Measurements from ENCODE around the gene MTHFD1L.

The MTHFD1L gene

DNA sequence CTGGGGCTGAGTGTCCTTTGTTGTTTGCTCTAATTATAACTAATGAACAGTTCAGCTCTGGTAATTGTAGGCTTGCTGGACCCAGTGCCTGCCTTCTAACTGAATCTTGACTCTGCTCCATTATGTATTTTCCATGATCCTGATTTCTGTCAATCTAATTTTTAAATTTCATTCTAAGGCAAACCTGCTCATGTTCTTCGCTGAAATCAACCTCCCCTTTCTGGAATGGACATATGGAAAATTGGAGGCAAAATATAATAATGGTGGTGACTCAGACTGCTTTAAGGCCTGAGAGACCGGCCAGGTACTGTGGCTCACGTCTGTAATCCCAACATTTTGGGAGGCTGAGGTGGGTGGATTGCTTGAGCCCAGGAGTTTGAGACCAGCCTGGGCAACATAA lies 191.6 kb downstream of the MTHFD1L start:
- ATAC-seq: no peak
- TF ChIP-seq ZFP3 (CRISPR knock-in tag; IDR thresholded peaks at IDR 0.05) (no peak), BACH2 (CRISPR knock-in tag; IDR thresholded peaks at IDR 0.05; ENCODE audit: borderline replicate concordance) (no peak), ZNF8 (CRISPR knock-in tag; IDR thresholded peaks at IDR 0.05) (no peak), PPARA (CRISPR knock-in tag; IDR thresholded peaks at IDR 0.05; ENCODE audit: borderline replicate concordance) (no peak), ARNTL (CRISPR knock-in tag; IDR thresholded peaks at IDR 0.05; ENCODE audit: borderline replicate concordance, low read depth) (no peak)
- TF ChIP-seq, protein P1, sequence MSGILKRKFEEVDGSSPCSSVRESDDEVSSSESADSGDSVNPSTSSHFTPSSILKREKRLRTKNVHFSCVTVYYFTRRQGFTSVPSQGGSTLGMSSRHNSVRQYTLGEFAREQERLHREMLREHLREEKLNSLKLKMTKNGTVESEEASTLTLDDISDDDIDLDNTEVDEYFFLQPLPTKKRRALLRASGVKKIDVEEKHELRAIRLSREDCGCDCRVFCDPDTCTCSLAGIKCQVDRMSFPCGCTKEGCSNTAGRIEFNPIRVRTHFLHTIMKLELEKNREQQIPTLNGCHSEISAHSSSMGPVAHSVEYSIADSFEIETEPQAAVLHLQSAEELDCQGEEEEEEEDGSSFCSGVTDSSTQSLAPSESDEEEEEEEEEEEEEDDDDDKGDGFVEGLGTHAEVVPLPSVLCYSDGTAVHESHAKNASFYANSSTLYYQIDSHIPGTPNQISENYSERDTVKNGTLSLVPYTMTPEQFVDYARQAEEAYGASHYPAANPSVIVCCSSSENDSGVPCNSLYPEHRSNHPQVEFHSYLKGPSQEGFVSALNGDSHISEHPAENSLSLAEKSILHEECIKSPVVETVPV (CRISPR knock-in tag; IDR thresholded peaks at IDR 0.05): no peak

DNA sequence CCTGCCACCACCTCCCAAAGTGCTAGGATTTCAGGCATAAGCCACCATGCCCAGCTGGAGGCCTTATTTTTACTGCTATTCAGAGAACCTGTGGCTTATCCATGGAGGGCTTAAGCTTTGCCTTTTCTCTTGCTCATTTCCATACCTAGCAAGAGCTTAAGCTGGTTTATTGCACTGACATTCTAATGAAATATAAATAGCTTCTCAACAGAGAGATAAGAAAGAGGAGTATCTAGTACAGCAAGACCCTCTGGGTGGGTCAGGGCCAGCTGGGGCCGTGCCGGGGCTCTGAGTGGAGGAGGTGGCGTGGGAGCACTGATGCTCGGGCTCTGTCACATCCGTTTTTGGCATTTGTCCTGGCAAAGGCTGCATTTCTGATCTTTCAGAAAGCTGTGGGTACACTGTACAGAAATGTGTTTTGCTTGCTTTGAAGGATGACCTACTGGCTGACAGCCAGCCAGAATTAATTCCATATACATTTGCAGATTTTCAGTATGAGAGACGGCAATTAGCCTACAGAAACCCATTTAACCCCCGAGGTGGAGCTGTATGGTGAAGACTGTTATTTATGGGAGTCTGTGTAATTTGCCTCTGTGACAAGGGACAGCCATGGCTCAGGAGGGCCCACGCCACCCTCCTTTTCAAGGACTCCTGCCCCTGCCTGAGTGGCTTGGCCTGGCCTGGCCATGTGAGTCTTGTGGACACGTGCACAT lies 192.7 kb downstream of the MTHFD1L start:
- TF ChIP-seq, protein P2, sequence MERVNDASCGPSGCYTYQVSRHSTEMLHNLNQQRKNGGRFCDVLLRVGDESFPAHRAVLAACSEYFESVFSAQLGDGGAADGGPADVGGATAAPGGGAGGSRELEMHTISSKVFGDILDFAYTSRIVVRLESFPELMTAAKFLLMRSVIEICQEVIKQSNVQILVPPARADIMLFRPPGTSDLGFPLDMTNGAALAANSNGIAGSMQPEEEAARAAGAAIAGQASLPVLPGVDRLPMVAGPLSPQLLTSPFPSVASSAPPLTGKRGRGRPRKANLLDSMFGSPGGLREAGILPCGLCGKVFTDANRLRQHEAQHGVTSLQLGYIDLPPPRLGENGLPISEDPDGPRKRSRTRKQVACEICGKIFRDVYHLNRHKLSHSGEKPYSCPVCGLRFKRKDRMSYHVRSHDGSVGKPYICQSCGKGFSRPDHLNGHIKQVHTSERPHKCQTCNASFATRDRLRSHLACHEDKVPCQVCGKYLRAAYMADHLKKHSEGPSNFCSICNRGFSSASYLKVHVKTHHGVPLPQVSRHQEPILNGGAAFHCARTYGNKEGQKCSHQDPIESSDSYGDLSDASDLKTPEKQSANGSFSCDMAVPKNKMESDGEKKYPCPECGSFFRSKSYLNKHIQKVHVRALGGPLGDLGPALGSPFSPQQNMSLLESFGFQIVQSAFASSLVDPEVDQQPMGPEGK (CRISPR knock-in tag; IDR thresholded peaks at IDR 0.05; ENCODE audit: borderline replicate concordance): no peak
- TF ChIP-seq TOX (CRISPR knock-in tag; IDR thresholded peaks at IDR 0.05; ENCODE audit: borderline replicate concordance) (no peak), GLIS3 (CRISPR knock-in tag; IDR thresholded peaks at IDR 0.05) (no peak), OSR1 (CRISPR knock-in tag; IDR thresholded peaks at IDR 0.05) (no peak), BACH2 (CRISPR knock-in tag; IDR thresholded peaks at IDR 0.05; ENCODE audit: borderline replicate concordance) (no peak), PPARA (CRISPR knock-in tag; IDR thresholded peaks at IDR 0.05; ENCODE audit: borderline replicate concordance) (no peak), SNAI2 (CRISPR knock-in tag; IDR thresholded peaks at IDR 0.05) (peak; percentile 56; the same call in 1 of the 2 replicates), ZNF565 (CRISPR knock-in tag; conservative IDR thresholded peaks at IDR 0.05; ENCODE audit: low read depth) (no peak), ZC3H10 (CRISPR knock-in tag; IDR thresholded peaks at IDR 0.05) (no peak), RARB (CRISPR knock-in tag; IDR thresholded peaks at IDR 0.05) (no peak), ISL1 (CRISPR knock-in tag; IDR thresholded peaks at IDR 0.05) (peak; percentile 19; the same call in 1 of the 2 replicates), TCF4 (CRISPR knock-in tag; IDR thresholded peaks at IDR 0.05; ENCODE audit: borderline replicate concordance) (peak; percentile 27; the same call in 1 of the 2 replicates), ZNF70 (CRISPR knock-in tag; IDR thresholded peaks at IDR 0.05) (no peak), ESRRG (CRISPR knock-in tag; IDR thresholded peaks at IDR 0.05) (no peak), ARNTL (CRISPR knock-in tag; IDR thresholded peaks at IDR 0.05; ENCODE audit: borderline replicate concordance, low read depth) (no peak)
- TF ChIP-seq, protein P3, sequence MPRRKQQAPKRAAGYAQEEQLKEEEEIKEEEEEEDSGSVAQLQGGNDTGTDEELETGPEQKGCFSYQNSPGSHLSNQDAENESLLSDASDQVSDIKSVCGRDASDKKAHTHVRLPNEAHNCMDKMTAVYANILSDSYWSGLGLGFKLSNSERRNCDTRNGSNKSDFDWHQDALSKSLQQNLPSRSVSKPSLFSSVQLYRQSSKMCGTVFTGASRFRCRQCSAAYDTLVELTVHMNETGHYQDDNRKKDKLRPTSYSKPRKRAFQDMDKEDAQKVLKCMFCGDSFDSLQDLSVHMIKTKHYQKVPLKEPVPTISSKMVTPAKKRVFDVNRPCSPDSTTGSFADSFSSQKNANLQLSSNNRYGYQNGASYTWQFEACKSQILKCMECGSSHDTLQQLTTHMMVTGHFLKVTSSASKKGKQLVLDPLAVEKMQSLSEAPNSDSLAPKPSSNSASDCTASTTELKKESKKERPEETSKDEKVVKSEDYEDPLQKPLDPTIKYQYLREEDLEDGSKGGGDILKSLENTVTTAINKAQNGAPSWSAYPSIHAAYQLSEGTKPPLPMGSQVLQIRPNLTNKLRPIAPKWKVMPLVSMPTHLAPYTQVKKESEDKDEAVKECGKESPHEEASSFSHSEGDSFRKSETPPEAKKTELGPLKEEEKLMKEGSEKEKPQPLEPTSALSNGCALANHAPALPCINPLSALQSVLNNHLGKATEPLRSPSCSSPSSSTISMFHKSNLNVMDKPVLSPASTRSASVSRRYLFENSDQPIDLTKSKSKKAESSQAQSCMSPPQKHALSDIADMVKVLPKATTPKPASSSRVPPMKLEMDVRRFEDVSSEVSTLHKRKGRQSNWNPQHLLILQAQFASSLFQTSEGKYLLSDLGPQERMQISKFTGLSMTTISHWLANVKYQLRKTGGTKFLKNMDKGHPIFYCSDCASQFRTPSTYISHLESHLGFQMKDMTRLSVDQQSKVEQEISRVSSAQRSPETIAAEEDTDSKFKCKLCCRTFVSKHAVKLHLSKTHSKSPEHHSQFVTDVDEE (CRISPR knock-in tag; IDR thresholded peaks at IDR 0.05): no peak
- TF ChIP-seq, protein P4, sequence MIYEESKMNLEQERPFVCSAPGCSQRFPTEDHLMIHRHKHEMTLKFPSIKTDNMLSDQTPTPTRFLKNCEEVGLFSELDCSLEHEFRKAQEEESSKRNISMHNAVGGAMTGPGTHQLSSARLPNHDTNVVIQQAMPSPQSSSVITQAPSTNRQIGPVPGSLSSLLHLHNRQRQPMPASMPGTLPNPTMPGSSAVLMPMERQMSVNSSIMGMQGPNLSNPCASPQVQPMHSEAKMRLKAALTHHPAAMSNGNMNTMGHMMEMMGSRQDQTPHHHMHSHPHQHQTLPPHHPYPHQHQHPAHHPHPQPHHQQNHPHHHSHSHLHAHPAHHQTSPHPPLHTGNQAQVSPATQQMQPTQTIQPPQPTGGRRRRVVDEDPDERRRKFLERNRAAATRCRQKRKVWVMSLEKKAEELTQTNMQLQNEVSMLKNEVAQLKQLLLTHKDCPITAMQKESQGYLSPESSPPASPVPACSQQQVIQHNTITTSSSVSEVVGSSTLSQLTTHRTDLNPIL (CRISPR knock-in tag; IDR thresholded peaks at IDR 0.05; ENCODE audit: low read depth): no peak
- ATAC-seq: peak; percentile 21

DNA sequence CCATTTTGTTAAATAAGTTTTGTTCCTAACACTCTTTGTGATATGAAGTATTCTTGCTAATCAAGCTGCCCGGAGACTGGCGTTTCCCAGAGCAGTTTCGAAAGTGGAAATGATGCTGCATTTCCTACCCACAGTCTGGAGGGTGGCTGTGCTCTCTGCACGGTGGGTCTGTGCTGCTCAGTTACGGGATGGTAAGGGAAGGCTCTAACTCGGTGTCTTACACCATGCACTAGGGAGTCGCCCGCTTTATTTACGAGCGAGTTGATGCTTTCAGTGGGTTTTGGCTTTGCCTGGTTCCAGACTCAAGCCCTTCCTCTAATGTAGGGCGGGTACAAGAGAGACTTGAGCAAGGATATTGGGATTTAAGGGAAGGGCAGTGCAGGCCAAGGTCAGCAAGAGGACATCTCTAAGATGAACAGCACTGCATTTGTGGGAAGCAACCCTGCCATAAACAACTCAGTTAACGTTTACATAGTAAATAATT lies 194.2 kb downstream of the MTHFD1L start:
- TF ChIP-seq SNAI2 (CRISPR knock-in tag; IDR thresholded peaks at IDR 0.05): 0 out of 2 replicates have a peak, but pooled peaks have one; percentile 40
- TF ChIP-seq CSDC2 (CRISPR knock-in tag; IDR thresholded peaks at IDR 0.05): 0 out of 2 replicates have a peak, but pooled peaks have one; percentile 20
- 0 out of 2 replicates have a peak, but pooled peaks have one; percentile 53 for TF ChIP-seq ZFP3 (CRISPR knock-in tag; IDR thresholded peaks at IDR 0.05)
- no peak for TF ChIP-seq ESRRG (CRISPR knock-in tag; IDR thresholded peaks at IDR 0.05)
- ATAC-seq: peak; percentile 40

All from SK-N-SH treated with all-trans-retinoic acid at 6 μM for 48 hours (cell line).